ENCODE results near the gene SUMF1. TPM values are rescaled to one million over a fixed set of nuclear protein-coding genes. Genes with fewer than 3 reads are reported as not detected.

Gene SUMF1
- total RNA-seq, 2 experiments from 2014 or later, result 7.4 to 8.7 TPM

- ATAC-seq (no peak), DNase-seq (no peak)
- CTCF ChIA-PET, result interaction anchor here (1.2 to 1.7 kb wide), 3 partner anchors 9 to 237 kb away, joined by 3 to 4 read pairs (median 4); no protein-coding TSS in a partner anchor
- Mint-ChIP-seq H3K36me3 (ENCODE audit: low read depth) (peaks cover 48% of the 10 kb centered on the region), H3K27me3 (ENCODE audit: low read depth) (no peaks in the 10 kb centered on the region), H3K4me1 (ENCODE audit: low read depth) (peaks cover 46% of the 10 kb centered on the region), H3K4me3 (no peak overlapping the region), H3K27ac (peak overlapping the region; percentile 34), H3K9me3 (ENCODE audit: insufficient read depth) (peaks cover 15% of the 10 kb centered on the region)
- POLR2A ChIA-PET, result no interaction called here
These were observed 70.5 kb downstream of the SUMF1 start for GRCh38 chr3:4396542-4396941.

DNA sequence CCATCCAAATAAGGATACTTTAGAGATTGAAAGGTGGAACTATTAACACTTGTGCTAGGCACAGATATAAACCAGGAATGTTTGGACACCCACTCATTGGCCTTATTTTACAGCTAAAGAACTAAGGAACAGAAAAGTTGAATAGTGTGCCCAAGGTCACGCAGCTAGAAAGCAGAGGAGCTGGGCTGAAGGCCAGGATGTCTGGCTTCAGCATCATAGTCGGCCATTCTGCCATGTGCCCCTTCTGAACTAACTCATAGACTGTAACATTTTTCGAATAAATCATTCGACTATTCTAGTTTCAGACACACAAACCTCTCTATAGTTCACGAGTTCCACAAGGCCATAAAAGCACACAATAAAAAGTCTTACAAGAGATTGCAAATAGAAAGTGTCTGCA is 71.1 kb downstream of the SUMF1 start:
- Mint-ChIP-seq H3K27me3 (ENCODE audit: low read depth) (no peaks in the 10 kb centered on the region), H3K27ac (no peak overlapping the region), H3K9me3 (ENCODE audit: insufficient read depth) (peaks cover 17% of the 10 kb centered on the region), H3K4me3 (no peak overlapping the region), H3K4me1 (ENCODE audit: low read depth) (peaks cover 42% of the 10 kb centered on the region), H3K36me3 (ENCODE audit: low read depth) (peaks cover 52% of the 10 kb centered on the region)
- ChIA-PET POLR2A (no interaction called here), CTCF (interaction anchor here (1.2 to 1.3 kb wide), 2 partner anchors 9 to 13 kb away, joined by 3 to 4 read pairs; no protein-coding TSS in a partner anchor)
- ATAC-seq (no peak), DNase-seq (no peak)

DNA sequence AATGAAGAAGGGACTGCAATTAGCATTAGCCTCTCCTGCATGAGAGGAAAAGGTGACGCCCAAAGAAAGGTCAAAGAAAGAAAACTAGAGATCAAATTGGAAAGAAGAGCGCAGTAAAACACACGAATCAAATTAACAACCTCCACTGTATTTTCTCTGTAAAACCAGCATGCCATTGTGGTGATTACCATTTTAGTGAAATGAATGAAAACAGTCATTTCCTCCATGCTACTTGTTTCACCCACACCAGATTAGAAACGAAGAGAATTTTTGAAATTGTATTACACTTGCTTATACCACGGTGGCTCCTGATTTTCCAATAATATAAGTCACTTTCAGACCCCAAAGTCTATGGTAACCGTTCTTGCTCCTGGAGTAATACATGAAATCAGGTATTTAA is 71.6 kb downstream of the SUMF1 start:
- H3K4me3 Mint-ChIP-seq, result no peak overlapping the region
- peak overlapping the region; percentile 70 for H3K27ac Mint-ChIP-seq
- no peak for DNase-seq
- H3K27me3 Mint-ChIP-seq (ENCODE audit: low read depth), result no peaks in the 10 kb centered on the region
- peaks cover 56% of the 10 kb centered on the region for H3K36me3 Mint-ChIP-seq (ENCODE audit: low read depth)
- H3K9me3 Mint-ChIP-seq (ENCODE audit: insufficient read depth), result peaks cover 20% of the 10 kb centered on the region
- peaks cover 42% of the 10 kb centered on the region for H3K4me1 Mint-ChIP-seq (ENCODE audit: low read depth)
- POLR2A ChIA-PET, result interaction anchor here (0.9 to 2.4 kb wide), 2 partner anchors 28 to 98 kb away, joined by 3 to 9 read pairs; partner anchors contain the start of gene ITPR1
- ATAC-seq, result no peak
- CTCF ChIA-PET, result interaction anchor here (1.2 to 1.8 kb wide), 4 partner anchors 9 to 49 kb away, joined by 3 to 5 read pairs (median 4); no protein-coding TSS in a partner anchor

DNA sequence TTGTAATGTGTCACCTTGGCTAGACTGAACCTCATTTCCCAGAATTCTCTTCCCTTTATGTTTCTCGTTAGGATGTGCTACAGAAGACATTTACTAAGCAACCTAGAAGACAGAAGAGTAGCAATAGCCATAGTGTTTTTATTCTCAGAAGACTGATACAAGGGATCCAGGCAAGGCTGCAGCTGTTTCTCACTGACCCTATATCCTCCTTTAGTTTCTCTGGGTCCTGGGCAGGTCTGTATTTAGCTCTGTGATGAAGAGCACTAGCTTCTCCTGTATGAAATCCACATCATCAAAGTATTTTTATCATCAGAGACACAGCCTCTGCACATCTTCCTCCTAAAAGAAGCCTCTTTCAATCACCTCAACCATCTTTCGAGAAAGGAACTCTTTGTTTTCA is 72.5 kb downstream of the SUMF1 start:
- CTCF ChIA-PET, result interaction anchor here (1.2 to 1.8 kb wide), 5 partner anchors 10 to 239 kb away, joined by 3 to 6 read pairs (median 5); no protein-coding TSS in a partner anchor
- H3K36me3 Mint-ChIP-seq (ENCODE audit: low read depth), result peaks cover 58% of the 10 kb centered on the region

DNA sequence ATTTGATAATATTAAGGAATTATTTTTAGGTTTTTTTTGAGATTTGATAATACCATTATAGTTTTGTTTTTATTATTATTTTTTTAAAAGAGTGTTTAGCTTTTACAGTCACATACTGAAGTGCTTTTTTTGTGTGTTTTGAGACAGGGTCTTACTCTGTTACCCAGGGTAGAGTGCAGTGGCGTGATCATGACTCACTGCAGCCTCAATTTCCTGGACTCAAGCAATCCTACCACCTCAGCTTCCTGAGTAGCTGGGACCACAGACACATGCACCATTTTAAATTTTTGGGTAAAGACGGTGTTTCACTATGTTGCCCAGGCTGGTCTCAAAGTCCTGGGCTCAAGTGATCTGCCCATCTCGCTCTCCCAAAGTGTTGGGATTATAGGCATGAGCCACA is 73.0 kb downstream of the SUMF1 start:
- Mint-ChIP-seq H3K4me3 (peak overlapping the region; percentile 30), H3K36me3 (ENCODE audit: low read depth) (peaks cover 62% of the 10 kb centered on the region), H3K27ac (peak overlapping the region; percentile 93), H3K9me3 (ENCODE audit: insufficient read depth) (peaks cover 20% of the 10 kb centered on the region), H3K27me3 (ENCODE audit: low read depth) (no peaks in the 10 kb centered on the region), H3K4me1 (ENCODE audit: low read depth) (peaks cover 46% of the 10 kb centered on the region)
- CTCF ChIA-PET, result interaction anchor here (1.2 to 1.8 kb wide), 6 partner anchors 11 to 240 kb away, joined by 3 to 6 read pairs (median 5); partner anchors contain the start of gene ITPR1
- ATAC-seq (peak; percentile 90), DNase-seq (peak; percentile 68)
- POLR2A ChIA-PET, result interaction anchor here (1.6 to 2.4 kb wide), 2 partner anchors 73 to 99 kb away, joined by 5 to 9 read pairs; partner anchors contain the start of genes ITPR1 and SUMF1

More for the DNA sequence above, 72.5 kb downstream of the SUMF1 start:
- Mint-ChIP-seq H3K27ac (peak overlapping the region; percentile 93), H3K9me3 (ENCODE audit: insufficient read depth) (peaks cover 20% of the 10 kb centered on the region), H3K27me3 (ENCODE audit: low read depth) (no peaks in the 10 kb centered on the region), H3K4me3 (peak overlapping the region; percentile 10), H3K4me1 (ENCODE audit: low read depth) (peaks cover 42% of the 10 kb centered on the region)
- ATAC-seq, result peak; percentile 22
- POLR2A ChIA-PET, result interaction anchor here (1.6 to 2.4 kb wide), 2 partner anchors 73 to 99 kb away, joined by 5 to 9 read pairs; partner anchors contain the start of genes ITPR1 and SUMF1
- no peak for DNase-seq

DNA sequence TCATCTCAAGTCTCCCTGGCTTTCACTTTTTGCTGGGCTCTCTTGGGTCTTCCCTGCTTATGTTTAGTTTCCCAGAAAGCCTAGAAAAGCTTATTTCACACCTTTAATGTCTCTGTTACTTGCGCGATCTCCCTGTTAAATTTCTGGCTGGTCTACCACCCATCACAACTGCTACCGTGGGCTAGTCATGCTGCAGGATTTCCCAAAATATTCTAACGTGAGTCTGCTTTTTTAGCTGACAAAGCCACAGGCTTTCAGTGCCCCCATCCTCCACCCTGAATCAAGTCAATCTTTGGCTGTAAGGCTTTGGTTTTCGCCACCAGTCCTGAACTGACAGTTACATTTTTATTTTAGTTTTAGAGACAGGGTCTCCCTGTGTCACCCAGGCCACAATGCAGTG is 74.1 kb downstream of the SUMF1 start:
- Mint-ChIP-seq H3K36me3 (ENCODE audit: low read depth) (peaks cover 62% of the 10 kb centered on the region), H3K27me3 (ENCODE audit: low read depth) (no peaks in the 10 kb centered on the region), H3K9me3 (ENCODE audit: insufficient read depth) (peaks cover 20% of the 10 kb centered on the region), H3K4me3 (no peak overlapping the region), H3K4me1 (ENCODE audit: low read depth) (peaks cover 51% of the 10 kb centered on the region), H3K27ac (peak overlapping the region; percentile 48)
- no peak for ATAC-seq
- POLR2A ChIA-PET, result interaction anchor here (1.6 to 2.4 kb wide), 2 partner anchors 74 to 100 kb away, joined by 5 to 9 read pairs; partner anchors contain the start of genes ITPR1 and SUMF1
- CTCF ChIA-PET, result interaction anchor here (1.3 to 2.0 kb wide), 3 partner anchors 9 to 100 kb away, joined by 4 to 5 read pairs (median 4); partner anchors contain the start of gene ITPR1
- no peak for DNase-seq

DNA sequence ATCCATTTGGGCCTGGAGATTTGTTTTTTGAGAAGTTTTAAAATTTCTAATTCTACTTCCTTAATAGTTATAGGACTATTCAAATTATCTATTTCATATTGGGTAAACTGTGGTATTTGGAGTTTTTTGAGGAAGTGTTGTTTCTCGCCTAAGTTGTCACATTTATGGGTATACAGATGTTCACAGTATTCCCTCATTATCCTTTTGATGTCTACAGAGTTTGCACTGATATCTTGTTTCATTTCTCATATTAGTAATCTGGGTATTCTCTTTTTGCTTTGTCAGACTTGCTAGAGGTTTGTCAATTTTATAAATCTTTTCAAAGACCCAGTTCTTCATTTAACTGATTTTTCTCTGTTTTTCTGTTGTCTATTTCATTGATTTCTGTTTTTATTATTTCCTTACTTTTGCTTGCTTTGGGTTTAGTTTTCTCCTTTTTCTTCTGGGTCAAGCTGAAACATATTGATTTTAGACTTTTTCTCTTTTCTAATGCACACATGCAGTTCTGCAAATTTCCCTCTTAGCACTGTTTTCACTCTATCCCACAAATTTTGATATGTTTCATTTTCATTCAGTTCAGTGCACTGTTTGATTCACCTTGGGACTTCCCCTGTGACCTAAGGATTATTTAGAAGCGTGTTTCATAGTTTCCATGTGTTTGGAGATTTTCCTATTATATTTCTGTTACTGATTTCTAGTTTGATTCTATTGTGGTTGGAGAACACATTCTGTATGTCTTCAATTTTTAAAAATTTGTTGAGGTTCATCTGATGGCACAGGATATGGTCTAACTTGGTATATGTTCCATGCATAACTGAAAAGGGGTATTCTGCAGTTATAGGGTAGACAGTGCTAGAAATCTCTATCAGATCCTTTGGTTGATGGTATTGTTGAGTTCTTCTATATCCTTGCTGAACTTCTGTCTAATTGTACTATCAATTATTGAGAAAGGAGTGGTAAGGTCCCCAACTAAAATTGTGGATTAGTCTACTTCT is 79.6 kb downstream of the SUMF1 start:
- H3K27ac Mint-ChIP-seq, result no peak overlapping the region
- CTCF ChIA-PET, result no interaction called here
- H3K36me3 Mint-ChIP-seq (ENCODE audit: low read depth), result peaks cover 24% of the 10 kb centered on the region
- ATAC-seq (no peak), DNase-seq (no peak)
- no peak overlapping the region for H3K4me3 Mint-ChIP-seq
- H3K4me1 Mint-ChIP-seq (ENCODE audit: low read depth), result peaks cover 9% of the 10 kb centered on the region
- POLR2A ChIA-PET, result no interaction called here
- H3K27me3 Mint-ChIP-seq (ENCODE audit: low read depth), result no peaks in the 10 kb centered on the region
- peaks cover 8% of the 10 kb centered on the region for H3K9me3 Mint-ChIP-seq (ENCODE audit: insufficient read depth)

- ATAC-seq, result no peak
- DNase-seq, result no peak
- H3K36me3 Mint-ChIP-seq (ENCODE audit: low read depth), result peaks cover 15% of the 10 kb centered on the region
- H3K9me3 Mint-ChIP-seq (ENCODE audit: insufficient read depth), result no peaks in the 10 kb centered on the region
- ChIA-PET CTCF (no interaction called here), POLR2A (no interaction called here)
- no peaks in the 10 kb centered on the region for H3K27me3 Mint-ChIP-seq (ENCODE audit: low read depth)
- H3K4me1 Mint-ChIP-seq (ENCODE audit: low read depth), result peaks cover 9% of the 10 kb centered on the region
- H3K27ac Mint-ChIP-seq, result no peak overlapping the region
- no peak overlapping the region for H3K4me3 Mint-ChIP-seq
These were observed 81.9 kb downstream of the SUMF1 start for GRCh38 chr3:4385201-4385600.

- DNase-seq (no peak), ATAC-seq (no peak)
- H3K4me1 Mint-ChIP-seq (ENCODE audit: low read depth), result no peaks in the 10 kb centered on the region
- H3K36me3 Mint-ChIP-seq (ENCODE audit: low read depth), result peaks cover 15% of the 10 kb centered on the region
- no peak overlapping the region for H3K27ac Mint-ChIP-seq
- no peaks in the 10 kb centered on the region for H3K27me3 Mint-ChIP-seq (ENCODE audit: low read depth)
- H3K9me3 Mint-ChIP-seq (ENCODE audit: insufficient read depth), result no peaks in the 10 kb centered on the region
- H3K4me3 Mint-ChIP-seq, result no peak overlapping the region
- POLR2A ChIA-PET, result no interaction called here
- CTCF ChIA-PET, result interaction anchor here (1.5 kb wide), 1 partner anchor 29 kb away, joined by 3 read pairs; no protein-coding TSS in a partner anchor
These were observed 87.1 kb downstream of the SUMF1 start for GRCh38 chr3:4380013-4380412.

DNA sequence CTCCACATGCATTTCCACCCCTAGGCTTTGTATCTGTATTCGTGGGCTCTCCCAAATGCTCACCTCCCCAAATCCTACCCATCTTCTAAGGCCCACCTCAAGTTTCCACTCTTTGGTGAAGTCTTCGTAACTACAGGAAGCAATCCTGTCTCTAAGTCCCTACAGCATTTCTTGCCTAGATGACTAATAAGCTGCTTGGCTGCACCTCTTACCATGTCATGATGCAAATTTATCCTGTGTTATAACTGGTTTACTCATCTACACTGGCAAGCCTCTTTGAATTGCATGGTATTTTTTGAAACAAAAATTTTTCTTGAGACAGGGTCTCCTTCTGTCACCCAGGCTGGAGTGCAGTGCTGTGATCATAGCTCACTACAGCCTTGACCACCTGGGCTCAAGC is 90.6 kb downstream of the SUMF1 start:
- Mint-ChIP-seq H3K4me1 (ENCODE audit: low read depth) (no peaks in the 10 kb centered on the region), H3K27me3 (ENCODE audit: low read depth) (no peaks in the 10 kb centered on the region), H3K9me3 (ENCODE audit: insufficient read depth) (peaks cover 17% of the 10 kb centered on the region), H3K27ac (no peak overlapping the region), H3K4me3 (no peak overlapping the region), H3K36me3 (ENCODE audit: low read depth) (peaks cover 29% of the 10 kb centered on the region)
- ChIA-PET POLR2A (no interaction called here), CTCF (no interaction called here)
- no peak for DNase-seq
- ATAC-seq, result no peak

DNA sequence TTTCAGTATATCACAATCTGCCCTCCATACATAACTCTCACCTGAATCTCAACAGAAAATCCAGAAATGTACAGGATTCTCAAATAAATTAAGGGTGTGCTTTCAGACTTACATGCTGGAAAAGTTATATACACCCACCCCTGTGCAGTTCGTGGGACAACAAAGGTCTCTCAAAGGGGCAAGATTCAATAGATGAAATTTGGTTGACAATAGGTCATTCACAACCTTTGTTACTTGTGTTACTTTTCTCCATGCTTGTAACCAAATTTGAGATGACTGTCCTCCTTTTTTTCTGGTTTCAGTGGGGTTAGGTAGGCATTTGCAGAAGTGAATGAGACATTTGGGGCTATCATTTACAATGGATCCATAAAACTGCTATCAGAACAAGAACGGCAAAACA is 91.2 kb downstream of the SUMF1 start:
- Mint-ChIP-seq H3K4me3 (no peak overlapping the region), H3K4me1 (ENCODE audit: low read depth) (no peaks in the 10 kb centered on the region), H3K27ac (no peak overlapping the region), H3K9me3 (ENCODE audit: insufficient read depth) (peaks cover 17% of the 10 kb centered on the region), H3K27me3 (ENCODE audit: low read depth) (no peaks in the 10 kb centered on the region), H3K36me3 (ENCODE audit: low read depth) (peaks cover 28% of the 10 kb centered on the region)
- ChIA-PET CTCF (no interaction called here), POLR2A (no interaction called here)
- no peak for DNase-seq
- no peak for ATAC-seq

All from activated CD8-positive, alpha-beta T cell treated with anti-CD3 and anti-CD28 coated beads, Interleukin-2, amount 10 ng/mL, durations not matched to agents 7 days and 5 days (primary cell).